Measurements from ENCODE around the gene NOP16. TPM values are rescaled to one million over a fixed set of nuclear protein-coding genes. Genes with fewer than 3 reads are reported as not detected.
A peak's percentile ranks its signal among the peaks of the same experiment; 100 is the strongest.
"Not testable (repeated sequence)": the region's sequence is repeated elsewhere in the genome, so short reads cannot be mapped to it uniquely, and the experiment has no call there.

Gene NOP16
- total RNA-seq, 1 donor from 2014 or later: 13.6 TPM

DNA sequence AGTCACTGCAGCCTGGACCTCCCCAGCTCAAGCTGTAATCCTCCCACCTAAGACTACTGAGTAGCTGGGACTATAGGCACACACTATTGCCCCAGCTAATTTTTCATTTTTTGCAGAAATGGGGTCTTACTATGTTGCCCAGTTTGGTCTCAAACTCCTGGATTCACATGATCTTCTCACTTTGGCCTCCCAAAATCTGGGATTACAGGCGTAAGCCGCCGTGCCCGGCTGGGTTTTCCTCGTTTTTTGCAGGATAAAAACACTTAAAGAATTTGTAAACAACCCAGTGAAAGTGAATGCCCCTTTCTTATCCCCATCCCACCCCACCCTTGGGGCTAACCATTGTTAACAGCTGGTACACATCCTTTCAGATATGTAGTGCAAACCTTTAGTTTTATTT lies 20.2 kb upstream of the NOP16 start:
- intact Hi-C loops (cut with DNase I): no loop called here
- Histone ChIP-seq H3K27me3 (no peaks in the 10 kb centered on the region), H3K4me1 (peaks cover 6% of the 10 kb centered on the region)

DNA sequence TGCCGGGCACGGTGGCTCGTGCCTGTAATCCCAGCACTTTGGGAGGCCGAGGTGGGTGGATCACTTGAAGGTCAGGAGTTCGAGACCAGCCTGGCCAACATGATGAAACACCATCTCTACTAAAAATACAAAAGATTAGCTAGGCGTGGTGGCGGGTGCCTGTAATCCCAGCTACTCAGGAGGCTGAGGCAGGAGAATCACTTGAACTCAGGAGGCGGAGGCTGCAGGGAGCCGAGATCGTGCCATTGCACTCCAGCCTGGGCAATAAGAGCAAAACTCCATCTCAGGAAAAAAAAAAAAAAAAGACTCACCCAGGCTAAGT lies 19.8 kb upstream of the NOP16 start:
- intact Hi-C loops (cut with DNase I); H3K27ac ChIP-seq; H3K4me3 ChIP-seq; H3K27me3 ChIP-seq; H3K4me1 ChIP-seq; ATAC-seq; H3K9me3 ChIP-seq: not testable (repeated sequence)
- peaks cover 45% of the 10 kb centered on the region for H3K36me3 ChIP-seq
- peak; percentile 6 for DNase-seq

More for the DNA sequence above, 20.2 kb upstream of the NOP16 start:
- Histone ChIP-seq H3K9me3 (no peaks in the 10 kb centered on the region), H3K27ac (no peak overlapping the region), H3K4me3 (no peak overlapping the region), H3K36me3 (peaks cover 45% of the 10 kb centered on the region)
- DNase-seq: peak; percentile 2
- TF ChIP-seq CTCF (IDR thresholded peaks at IDR 0.05): no peak
- ATAC-seq: no peak

GRCh38 chr5:176407456-176408251 lies 19.3 kb upstream of the NOP16 start:
- H3K4me1 ChIP-seq: no peaks in the 10 kb centered on the region
- intact Hi-C loops (cut with DNase I): no loop called here
- no peaks in the 10 kb centered on the region for H3K27me3 ChIP-seq
- H3K36me3 ChIP-seq: peaks cover 45% of the 10 kb centered on the region
- no peak overlapping the region for H3K27ac ChIP-seq
- no peaks in the 10 kb centered on the region for H3K9me3 ChIP-seq
- peak; percentile 22 for DNase-seq
- ATAC-seq: no peak
- H3K4me3 ChIP-seq: no peak overlapping the region
- TF ChIP-seq CTCF (IDR thresholded peaks at IDR 0.05): no peak

DNA sequence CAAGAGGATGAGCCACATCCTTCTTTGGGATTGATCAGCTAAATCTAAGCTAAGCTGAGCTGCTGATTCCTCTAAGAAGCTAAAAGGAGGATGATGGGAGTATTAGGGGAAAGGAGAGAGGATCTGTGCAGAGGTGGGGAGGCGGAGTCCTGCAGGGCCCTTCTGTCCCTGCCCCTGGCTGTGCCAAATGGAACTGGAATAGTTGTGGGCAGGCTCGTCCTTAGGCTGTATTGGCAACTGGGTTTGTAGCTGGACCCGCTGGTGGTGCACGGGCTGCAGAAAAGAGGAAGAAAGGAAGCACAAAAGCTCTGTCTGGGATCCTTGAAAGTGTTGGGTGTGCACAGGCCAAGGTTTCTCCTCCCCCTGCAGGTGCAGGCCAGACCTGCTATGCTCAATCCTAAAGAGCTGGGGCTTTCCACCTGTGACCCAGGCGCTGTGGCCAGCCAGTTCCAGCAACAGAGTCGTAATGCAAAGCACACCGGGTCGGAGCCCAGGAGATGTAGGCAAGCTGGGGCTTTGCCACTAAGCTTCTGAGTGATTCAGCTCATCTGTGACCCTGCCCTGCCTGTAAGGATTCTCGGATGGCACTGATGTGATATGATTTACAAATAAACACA lies 18.1 kb upstream of the NOP16 start:
- DNase-seq (peak; percentile 25), ATAC-seq (no peak)
- intact Hi-C loops (cut with DNase I): no loop called here
- Histone ChIP-seq H3K9me3 (no peaks in the 10 kb centered on the region), H3K4me1 (no peaks in the 10 kb centered on the region), H3K36me3 (peaks cover 45% of the 10 kb centered on the region), H3K27ac (no peak overlapping the region), H3K27me3 (no peaks in the 10 kb centered on the region), H3K4me3 (no peak overlapping the region)
- TF ChIP-seq CTCF (IDR thresholded peaks at IDR 0.05): no peak

GRCh38 chr5:176405656-176406435 lies 17.4 kb upstream of the NOP16 start:
- TF ChIP-seq CTCF (IDR thresholded peaks at IDR 0.05): no peak
- peaks cover 47% of the 10 kb centered on the region for H3K36me3 ChIP-seq
- H3K9me3 ChIP-seq: no peaks in the 10 kb centered on the region
- intact Hi-C loops (cut with DNase I): no loop called here
- no peak overlapping the region for H3K4me3 ChIP-seq
- DNase-seq: peak; percentile 44
- ATAC-seq: peak; percentile 8
- no peak overlapping the region for H3K27ac ChIP-seq
- H3K4me1 ChIP-seq: no peaks in the 10 kb centered on the region
- no peaks in the 10 kb centered on the region for H3K27me3 ChIP-seq
